HTR-8/SVneo (cell line): ENCODE data around the gene PRKG1.

Experiments used
- DNase-seq: peaks from one replicate; pipeline ENCODE4 v3.0.0; 2011; ENCODE audit warnings: low spot score, mixed read lengths; ENCODE audit not compliant: insufficient read length
- FAIRE-seq: peaks from 2 replicates; lab custom pipeline; 2011; peaks lifted over from hg19 to GRCh38; lab: Jason Lieb, UNC

Gene PRKG1

GRCh38 chr10:51876979-51877378, 802.7 kb downstream of the PRKG1 start:
- no peak for FAIRE-seq
- DNase-seq: no peak

GRCh38 chr10:51877636-51878035, 803.3 kb downstream of the PRKG1 start:
- FAIRE-seq: no peak
- DNase-seq: no peak

GRCh38 chr10:51878695-51879094, 804.4 kb downstream of the PRKG1 start:
- no peak for FAIRE-seq
- DNase-seq: no peak

- DNase-seq (no peak), FAIRE-seq (no peak)
Measured at GRCh38 chr10:51879238-51879637, 805.0 kb downstream of the PRKG1 start.

- DNase-seq (no peak), FAIRE-seq (no peak)
Measured at GRCh38 chr10:51881213-51881612, 806.9 kb downstream of the PRKG1 start.

GRCh38 chr10:51886438-51887068, 812.3 kb downstream of the PRKG1 start:
- FAIRE-seq (no peak), DNase-seq (no peak)

GRCh38 chr10:51888263-51888662, 814.0 kb downstream of the PRKG1 start:
- no peak for FAIRE-seq
- DNase-seq: no peak

- FAIRE-seq: no peak
- no peak for DNase-seq
Measured at GRCh38 chr10:51892313-51892712, 818.0 kb downstream of the PRKG1 start.

- no peak for DNase-seq
- FAIRE-seq: no peak
Measured at GRCh38 chr10:51892965-51893658, 818.8 kb downstream of the PRKG1 start.

GRCh38 chr10:51894771-51895578, 820.7 kb downstream of the PRKG1 start:
- FAIRE-seq (no peak), DNase-seq (no peak)

- FAIRE-seq (no peak), DNase-seq (no peak)
Measured at GRCh38 chr10:51896849-51897248, 822.6 kb downstream of the PRKG1 start.

- DNase-seq: no peak
- FAIRE-seq: no peak
Measured at GRCh38 chr10:51897560-51897959, 823.3 kb downstream of the PRKG1 start.

- FAIRE-seq (no peak), DNase-seq (no peak)
Measured at GRCh38 chr10:51900180-51900579, 825.9 kb downstream of the PRKG1 start.

GRCh38 chr10:51903675-51904074, 829.4 kb downstream of the PRKG1 start:
- DNase-seq: no peak
- FAIRE-seq: no peak

- DNase-seq (no peak), FAIRE-seq (no peak)
Measured at GRCh38 chr10:51905032-51905431, 830.7 kb downstream of the PRKG1 start.

GRCh38 chr10:51907361-51907760, 833.1 kb downstream of the PRKG1 start:
- DNase-seq: no peak
- no peak for FAIRE-seq

- FAIRE-seq (no peak), DNase-seq (no peak)
Measured at GRCh38 chr10:51910189-51910588, 835.9 kb downstream of the PRKG1 start.

GRCh38 chr10:51910596-51910995, 836.3 kb downstream of the PRKG1 start:
- no peak for FAIRE-seq

GRCh38 chr10:51911723-51912122, 837.4 kb downstream of the PRKG1 start:
- no peak for DNase-seq
- FAIRE-seq: no peak

More at GRCh38 chr10:51910596-51910995, 836.3 kb downstream of the PRKG1 start:
- DNase-seq: no peak

GRCh38 chr10:51915031-51915542, 840.8 kb downstream of the PRKG1 start:
- DNase-seq (no peak), FAIRE-seq (no peak)

- FAIRE-seq (no peak), DNase-seq (no peak)
Measured at GRCh38 chr10:51918440-51918839, 844.2 kb downstream of the PRKG1 start.
